ENCODE measurements around the gene SLC25A1.

SLC25A1 gene

GRCh38 chr22:19148417-19149046, 30.0 kb downstream of the SLC25A1 start:
- H3K27ac ChIP-seq, result no peak overlapping the region
- no peak for TF ChIP-seq CTCF (IDR thresholded peaks at IDR 0.05)
- no peak overlapping the region for H3K4me3 ChIP-seq
- peak; percentile 65 for DNase-seq (ENCODE audit: low spot score)

- DNase-seq (ENCODE audit: low spot score), result no peak
- no peak for TF ChIP-seq CTCF (IDR thresholded peaks at IDR 0.05)
- no peak overlapping the region for H3K4me3 ChIP-seq
- no peak overlapping the region for H3K27ac ChIP-seq
Measured at GRCh38 chr22:19147195-19147780, 31.2 kb downstream of the SLC25A1 start.

DNA sequence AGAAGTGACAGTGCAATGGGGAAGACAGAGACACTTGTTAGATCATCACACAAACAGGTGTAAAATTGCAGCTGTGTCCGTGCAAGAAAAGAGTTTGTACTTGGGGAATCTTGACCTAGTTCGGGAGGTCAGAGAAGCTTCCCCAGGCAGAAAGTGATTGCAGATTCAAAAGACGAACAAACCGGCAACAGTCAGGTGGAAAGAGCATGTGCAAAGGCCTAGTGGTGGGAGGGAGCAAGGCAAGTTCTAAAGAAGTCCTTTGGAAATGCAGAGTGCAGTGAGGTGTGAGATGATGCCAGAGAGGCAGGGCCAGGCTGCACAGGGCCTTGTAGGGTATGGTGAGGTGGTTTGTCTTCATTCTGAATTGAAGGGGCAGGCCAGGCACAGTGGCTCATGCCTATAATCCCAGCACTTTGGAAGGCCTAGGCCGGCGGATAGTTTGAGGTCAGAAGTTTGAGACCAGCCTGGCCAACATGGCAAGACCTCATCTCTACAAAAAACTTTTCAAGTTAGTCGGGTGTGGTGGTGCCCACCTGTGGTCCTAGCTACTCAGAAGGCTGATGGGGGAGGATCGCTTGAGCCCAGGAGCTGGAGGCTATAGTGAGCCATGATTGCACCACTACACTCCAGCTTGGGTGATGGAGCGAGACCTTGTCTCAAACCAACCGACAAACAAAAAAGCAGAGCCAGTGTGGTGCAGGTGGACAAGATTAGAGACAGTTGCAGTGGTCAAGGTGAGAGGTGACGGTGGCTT, 32.1 kb downstream of the SLC25A1 start:
- no peak for DNase-seq (ENCODE audit: low spot score)
- Histone ChIP-seq H3K4me3 (no peak overlapping the region), H3K27ac (no peak overlapping the region)
- TF ChIP-seq CTCF (IDR thresholded peaks at IDR 0.05), result no peak

- peak overlapping the region; percentile 56 to 90 for H3K27ac ChIP-seq
- no peak for DNase-seq (ENCODE audit: low spot score)
- no peak for TF ChIP-seq CTCF (IDR thresholded peaks at IDR 0.05)
- H3K4me3 ChIP-seq, result peak overlapping the region; percentile 92
Measured at GRCh38 chr22:19143967-19144400, 34.6 kb downstream of the SLC25A1 start.

GRCh38 chr22:19143212-19143611, 35.3 kb downstream of the SLC25A1 start:
- DNase-seq (ENCODE audit: low spot score), result no peak
- no peak for TF ChIP-seq CTCF (IDR thresholded peaks at IDR 0.05)
- Histone ChIP-seq H3K4me3 (peak overlapping the region; percentile 92), H3K27ac (no peak overlapping the region)

DNA sequence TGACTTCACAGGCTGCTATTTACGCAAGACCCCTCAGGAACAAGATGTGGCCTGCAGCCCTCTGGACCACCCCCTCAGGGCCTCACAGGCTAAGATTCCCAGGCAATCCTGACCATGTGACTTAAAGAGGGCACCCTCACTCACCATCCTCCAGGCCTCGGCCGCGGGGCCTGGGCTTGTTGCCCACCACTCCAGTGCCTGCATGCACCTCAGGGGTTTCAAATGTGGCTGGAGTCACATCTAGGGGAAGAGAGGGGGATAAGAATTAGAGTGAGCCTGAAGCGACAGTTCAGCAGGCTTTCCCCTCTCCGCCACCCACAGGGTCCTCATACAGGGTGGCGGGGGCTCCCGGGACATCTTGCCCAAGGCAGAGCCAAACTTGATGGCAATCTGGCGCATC, 36.1 kb downstream of the SLC25A1 start:
- TF ChIP-seq CTCF (IDR thresholded peaks at IDR 0.05), result no peak
- DNase-seq (ENCODE audit: low spot score), result no peak
- H3K4me3 ChIP-seq, result no peak overlapping the region
- no peak overlapping the region for H3K27ac ChIP-seq
